NCI-H2227 (cell line): Measurements from ENCODE around the gene NUAK1.

Experiments used
- DNase-seq: peaks from one replicate; lab custom pipeline; 2025; ENCODE audit not compliant: unreplicated experiment; lab: John Stamatoyannopoulos, UW

The NUAK1 gene

GRCh38 chr12:106131676-106132075 is 7.1 kb downstream of the NUAK1 start:
- no peak for DNase-seq

- DNase-seq: no peak
These were observed 8.2 kb downstream of the NUAK1 start for GRCh38 chr12:106130474-106131113.

DNA sequence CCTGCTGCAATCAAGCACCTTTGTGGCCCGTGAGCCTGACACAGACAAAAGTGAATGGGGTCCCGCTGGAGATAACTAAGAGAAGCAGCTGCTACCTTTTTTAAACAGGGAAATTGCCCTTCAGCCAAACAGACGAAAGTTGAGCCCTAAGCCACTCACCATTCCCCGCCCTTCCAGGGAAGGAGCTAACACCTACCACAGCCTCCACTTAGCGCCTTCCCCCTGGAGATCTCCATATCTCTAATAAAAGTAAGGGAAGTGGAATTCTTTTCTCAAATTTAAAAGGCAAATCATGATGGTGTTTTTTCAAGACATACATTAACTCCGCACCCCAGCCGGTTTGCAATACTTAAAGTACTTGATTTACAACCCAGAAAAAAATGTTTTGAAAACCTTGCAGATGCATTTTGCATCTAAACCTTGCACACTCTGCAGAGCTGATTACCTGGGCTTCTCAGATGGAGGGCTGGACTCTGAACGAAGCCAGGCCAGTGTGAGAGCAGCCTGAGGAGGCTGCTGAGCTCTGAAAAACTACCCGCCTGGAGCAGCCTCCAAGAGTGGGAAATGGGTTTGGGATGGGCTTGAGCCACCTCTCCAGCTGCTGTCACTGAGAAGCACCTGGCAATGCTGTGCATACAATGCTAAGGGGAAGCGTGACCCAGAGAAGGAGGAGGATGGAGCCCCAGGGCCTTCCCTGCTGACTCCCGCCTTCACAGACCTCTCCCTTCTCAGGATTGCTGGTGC is 10.0 kb downstream of the NUAK1 start:
- DNase-seq: no peak

DNA sequence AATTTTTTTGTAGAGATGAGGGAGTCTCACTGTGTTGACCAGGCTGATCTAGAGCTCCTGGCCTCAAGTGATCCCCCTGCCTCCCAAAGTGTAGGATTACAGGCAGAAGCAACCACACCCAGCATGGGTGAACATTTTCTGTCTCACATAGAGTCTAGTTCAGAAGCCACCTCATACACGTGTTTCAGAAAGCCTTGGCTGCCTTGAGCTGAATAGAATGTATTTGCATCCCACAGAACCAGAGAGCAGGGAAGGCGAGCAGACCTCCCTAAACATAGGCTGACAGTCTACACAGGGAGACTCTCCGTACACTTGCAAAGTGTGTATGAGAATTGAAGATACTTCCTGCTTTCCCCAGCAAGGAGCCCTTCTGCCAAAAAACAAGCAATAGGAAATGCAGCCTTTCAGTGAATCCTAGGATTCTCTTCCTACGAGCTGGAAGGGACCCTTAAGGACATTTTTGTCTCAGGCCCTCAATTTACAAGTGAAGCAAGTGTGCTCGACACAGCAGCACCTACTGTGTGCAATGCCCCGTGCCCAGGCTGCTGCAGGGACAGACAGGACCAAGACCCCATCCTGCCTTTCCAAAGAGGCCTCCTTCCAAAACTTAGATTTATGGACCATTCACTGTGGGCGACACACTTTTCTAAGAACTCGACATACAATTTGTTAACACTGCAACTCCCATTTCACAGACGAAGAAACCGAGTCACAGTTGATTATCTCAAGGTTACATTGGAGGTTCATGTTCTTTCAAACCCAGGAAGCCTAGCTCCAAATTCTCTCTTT is 11.2 kb downstream of the NUAK1 start:
- no peak for DNase-seq

DNA sequence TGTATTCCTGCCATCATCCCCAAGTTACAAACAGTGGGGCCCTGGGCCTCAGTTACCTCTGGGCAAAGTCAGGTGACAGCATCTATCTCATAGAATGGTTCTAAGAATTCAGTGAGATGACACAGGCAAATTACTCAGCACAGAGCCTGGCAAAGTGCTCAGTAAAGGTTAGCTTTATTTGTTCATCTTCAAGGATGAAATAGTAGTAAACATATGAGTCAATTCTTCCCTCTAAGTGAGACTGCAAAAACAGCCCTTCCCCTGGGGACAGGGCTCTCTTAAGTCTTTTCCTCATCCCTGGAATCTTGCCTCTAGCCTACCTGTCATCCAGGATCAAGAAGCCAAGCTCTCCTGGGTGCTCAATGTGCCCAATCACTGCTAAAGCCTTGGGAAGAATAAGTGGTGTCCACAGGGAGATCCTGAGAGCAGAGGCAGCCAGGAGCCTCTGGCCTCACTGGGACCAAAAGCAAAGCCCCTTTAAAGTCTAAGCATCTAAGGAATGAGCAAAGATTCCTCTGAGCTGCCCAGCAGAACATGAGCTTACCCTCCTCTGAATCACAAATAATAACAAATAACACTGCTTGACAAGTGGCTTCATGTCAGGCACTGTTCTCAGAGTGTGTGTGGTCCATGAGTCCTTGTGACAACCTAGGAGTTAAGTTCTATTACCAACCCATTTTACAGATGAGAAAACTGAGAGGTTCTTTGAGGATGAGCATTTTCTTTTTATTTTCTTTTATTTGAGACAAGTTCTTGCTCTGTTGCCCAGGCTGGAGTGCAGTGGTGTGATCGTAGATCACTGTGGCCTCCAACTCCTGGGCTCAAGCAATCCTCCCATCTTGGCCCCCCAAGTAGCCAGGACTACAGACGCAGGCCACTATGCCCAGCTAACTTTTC is 12.1 kb downstream of the NUAK1 start:
- DNase-seq: no peak

GRCh38 chr12:106125351-106126095 is 13.2 kb downstream of the NUAK1 start:
- DNase-seq: no peak

DNA sequence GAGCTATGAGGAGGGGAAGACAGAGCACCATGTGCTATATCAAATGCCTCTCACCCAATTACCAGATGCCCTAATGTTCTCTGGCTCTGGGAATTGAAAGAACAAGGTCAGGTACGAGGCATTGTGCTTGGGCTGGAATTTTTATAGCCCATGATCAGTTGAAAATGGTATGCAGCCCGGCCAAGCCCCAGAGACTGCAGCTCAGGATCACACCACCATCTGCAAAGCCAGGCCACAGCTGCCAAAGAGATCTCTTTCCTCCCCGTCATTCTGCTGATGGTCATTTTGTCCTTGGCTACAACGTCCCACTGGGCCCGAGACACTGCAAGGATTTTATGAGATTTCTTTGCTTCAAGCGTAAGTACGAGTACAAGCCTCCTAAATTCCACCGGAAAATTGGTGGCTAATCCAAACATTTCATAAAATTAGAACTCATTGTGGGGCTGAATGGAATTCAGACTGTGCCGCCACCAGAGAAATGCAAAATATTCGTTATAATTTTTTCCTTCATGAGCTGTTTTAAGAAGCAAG is 15.1 kb downstream of the NUAK1 start:
- peak; percentile 49 for DNase-seq

DNA sequence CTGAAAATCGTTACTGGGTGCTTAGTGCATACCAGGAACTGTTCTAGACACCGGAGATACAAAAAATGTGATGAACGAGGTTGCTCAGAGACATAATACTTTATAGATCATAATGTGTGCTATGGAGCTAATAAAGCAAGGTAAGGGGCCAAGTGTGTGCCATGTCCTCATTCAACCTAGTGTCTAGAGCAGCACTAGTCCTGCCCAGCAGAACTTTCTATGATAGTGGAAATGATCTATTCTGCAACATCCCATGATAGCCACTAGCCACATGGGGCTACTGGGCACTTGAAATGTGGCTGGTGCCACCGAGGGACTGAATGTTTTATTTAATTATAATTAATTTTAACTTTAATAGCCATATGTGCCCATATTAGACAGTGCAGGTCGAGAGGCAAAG is 15.6 kb downstream of the NUAK1 start:
- no peak for DNase-seq

DNA sequence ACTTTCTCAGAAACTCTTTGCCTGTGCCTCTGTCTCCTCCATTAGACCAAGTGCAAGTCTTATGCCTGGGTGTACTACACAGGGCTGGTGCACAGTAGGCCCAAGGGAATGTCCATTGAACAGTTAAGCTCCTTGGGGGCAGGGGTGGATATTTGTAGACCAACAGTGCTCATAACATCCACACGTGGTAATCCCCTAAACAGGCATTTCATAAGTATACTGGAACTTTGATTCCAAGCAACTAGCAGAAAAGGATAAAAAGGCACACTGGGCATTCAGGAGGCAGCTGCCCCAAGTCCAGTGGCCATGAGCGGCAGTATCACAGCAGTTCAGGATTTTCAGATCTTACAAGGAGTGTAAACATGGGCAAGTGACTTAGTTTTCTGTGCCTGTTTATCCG is 16.8 kb downstream of the NUAK1 start:
- DNase-seq: no peak

DNA sequence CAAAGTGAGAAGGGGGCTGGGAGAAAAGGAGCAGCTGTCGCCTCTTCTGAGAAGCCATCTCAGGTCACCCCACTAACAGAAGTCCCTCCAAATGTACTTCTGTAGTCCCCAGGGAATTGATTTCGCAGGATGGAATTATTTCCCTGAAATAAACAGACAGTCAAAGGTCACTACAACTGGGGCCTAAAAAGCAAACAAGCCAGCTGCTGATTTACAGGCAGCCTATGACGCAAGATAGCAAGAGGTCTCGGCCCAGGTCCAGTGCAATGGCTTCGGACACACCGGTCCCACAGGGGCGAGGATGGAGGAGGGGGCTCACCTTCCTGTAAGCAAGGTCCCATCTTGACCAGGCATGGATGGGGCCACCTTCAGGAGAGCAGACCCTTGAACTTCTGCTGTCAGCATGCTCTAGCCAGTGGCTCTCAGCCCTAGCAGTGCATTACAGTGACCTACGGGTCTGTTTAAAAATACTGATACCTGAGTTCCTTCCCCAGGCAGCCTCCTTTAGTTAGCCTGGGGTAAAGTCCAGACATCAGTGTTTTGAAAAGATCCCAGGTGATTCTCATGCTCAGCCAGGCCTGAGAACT is 18.1 kb downstream of the NUAK1 start:
- no peak for DNase-seq

GRCh38 chr12:106119301-106119700 is 19.5 kb downstream of the NUAK1 start:
- DNase-seq: no peak

DNA sequence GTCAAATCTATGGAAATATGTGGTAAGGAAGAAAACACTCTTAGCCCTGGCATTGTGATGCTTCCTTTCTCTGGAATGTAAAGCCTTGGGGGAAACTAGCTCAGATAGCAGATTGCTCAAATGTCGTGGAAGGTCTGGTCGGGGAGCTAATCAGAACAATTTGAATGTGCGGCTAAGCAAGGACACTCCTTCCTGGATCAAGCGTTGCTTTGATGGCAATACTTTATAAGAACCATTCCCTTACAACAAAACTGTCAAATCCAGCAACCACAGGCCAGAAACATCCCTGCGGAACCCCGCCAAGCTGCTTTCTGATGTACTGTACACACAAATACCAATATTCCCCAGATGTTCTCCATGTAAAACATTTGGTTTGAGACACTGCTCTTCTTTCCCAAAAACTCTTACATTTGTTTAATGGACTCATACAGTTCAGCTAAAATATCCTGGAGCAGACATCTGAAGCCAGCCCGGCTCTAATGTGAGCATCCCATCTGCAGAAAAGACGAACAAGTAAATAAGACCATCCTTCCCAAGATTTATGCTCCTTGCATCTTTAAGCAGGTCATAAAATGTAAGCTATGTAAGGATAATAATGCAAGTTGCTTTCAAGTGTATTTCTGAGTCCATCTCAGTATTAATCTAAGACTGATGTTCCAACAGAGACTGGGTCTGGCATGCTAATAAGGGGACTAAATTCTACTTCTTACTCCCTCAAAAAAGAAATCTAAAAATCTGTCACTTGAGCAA is 20.2 kb downstream of the NUAK1 start:
- no peak for DNase-seq

DNA sequence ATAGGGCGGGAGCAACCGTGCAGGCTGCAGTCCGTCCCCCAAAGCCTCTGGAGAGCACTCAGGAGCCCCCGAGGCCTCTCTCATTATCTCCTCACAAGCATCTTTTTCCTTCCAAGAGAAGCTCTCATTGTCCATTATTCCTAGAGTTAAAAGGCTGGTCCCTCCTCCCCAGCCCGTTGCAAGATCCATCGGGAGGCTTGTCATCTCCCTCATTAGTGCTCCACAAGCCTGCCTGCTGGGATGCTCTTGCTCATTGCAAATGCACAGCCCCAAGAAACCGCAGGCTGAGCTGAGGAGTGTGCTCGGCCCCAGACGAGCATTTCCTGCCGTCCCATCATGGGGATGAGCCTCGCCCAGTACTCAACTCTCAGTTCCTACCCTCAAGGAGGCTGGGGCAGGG is 23.3 kb downstream of the NUAK1 start:
- DNase-seq: peak; percentile 86

GRCh38 chr12:106114447-106115068 is 24.2 kb downstream of the NUAK1 start:
- DNase-seq: peak; percentile 19

DNA sequence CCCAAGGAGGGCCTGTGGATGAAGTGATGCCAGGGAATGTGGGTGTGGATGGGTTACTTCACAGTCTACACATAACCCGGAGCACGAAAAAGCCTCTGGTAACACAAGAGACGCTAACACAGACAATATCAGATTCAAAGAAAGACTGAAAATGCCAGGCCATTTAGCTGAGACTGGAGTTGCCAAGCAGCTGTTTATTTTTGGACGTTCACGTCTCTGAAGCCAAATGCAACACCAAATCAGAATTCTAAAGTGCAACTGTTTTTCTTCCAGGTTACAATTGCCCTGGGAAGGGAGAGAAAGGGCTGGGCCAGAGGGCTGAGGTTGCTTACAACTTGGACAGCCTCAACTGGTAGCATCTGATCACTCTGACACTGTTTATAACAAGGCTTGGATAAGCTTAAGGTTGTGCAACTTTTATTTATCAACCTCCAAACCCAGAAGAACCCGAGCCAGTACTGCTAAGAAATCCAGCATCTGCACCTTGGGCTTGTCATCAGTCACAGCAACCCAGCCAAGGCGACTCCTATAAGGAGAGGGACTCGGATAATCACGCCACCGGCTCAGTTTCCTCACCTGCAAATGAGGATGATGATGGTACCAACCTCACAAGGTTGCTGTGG is 24.8 kb downstream of the NUAK1 start:
- no peak for DNase-seq

- DNase-seq: no peak
These were observed 25.3 kb downstream of the NUAK1 start for GRCh38 chr12:106113446-106113823.

DNA sequence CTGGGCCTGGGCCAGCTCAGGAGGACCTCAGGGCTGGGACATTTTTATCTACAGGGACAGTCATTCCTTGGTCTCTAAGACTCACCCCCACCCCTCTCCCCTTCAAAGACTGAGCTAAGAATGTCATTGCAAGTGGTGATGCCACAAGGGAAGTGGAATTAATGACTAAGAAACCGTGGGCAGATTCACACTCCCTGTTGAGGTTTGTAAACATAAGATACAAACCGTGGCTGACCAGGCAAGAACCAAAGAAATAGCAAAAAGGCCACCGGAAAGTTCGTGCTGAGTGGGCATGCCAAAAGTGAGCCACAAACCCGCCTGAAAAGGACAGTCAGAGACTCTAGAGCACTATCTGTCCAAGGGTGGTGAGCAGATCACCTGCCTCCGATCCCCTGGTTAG is 25.7 kb downstream of the NUAK1 start:
- no peak for DNase-seq

DNA sequence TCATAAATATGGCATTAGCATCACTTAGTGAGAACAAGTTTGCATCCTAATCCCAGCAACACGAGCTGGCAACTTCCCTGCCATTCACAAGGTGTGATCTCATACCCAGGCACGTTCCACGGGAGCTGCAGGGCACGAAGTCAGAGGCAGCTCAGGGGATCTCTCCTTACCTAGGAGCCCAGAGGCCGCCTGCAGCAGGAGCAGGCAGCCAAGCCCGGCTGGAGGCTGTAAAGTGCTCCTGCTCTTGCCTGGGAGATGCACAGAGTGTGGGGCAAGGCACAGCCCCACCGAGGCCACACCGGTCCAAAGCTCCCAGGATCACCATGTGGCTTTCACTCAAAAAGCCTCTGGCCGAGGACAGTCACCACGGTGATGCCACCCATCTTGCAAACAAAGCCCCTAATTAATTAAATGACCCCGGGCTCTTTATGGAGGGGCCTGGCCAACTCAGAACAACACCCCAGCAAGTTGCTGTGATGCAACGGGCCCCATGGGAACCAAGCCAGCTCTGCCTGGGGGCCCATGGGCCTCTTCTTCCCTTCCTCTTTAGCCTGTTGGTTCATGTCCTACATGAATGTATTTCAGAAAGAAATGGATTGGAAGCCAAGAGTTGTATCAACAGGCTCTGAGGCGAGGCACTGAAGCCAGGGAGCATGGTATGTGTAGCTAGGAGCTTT is 26.5 kb downstream of the NUAK1 start:
- no peak for DNase-seq
